ENCODE data around the gene SACM1L.

The SACM1L gene

DNA sequence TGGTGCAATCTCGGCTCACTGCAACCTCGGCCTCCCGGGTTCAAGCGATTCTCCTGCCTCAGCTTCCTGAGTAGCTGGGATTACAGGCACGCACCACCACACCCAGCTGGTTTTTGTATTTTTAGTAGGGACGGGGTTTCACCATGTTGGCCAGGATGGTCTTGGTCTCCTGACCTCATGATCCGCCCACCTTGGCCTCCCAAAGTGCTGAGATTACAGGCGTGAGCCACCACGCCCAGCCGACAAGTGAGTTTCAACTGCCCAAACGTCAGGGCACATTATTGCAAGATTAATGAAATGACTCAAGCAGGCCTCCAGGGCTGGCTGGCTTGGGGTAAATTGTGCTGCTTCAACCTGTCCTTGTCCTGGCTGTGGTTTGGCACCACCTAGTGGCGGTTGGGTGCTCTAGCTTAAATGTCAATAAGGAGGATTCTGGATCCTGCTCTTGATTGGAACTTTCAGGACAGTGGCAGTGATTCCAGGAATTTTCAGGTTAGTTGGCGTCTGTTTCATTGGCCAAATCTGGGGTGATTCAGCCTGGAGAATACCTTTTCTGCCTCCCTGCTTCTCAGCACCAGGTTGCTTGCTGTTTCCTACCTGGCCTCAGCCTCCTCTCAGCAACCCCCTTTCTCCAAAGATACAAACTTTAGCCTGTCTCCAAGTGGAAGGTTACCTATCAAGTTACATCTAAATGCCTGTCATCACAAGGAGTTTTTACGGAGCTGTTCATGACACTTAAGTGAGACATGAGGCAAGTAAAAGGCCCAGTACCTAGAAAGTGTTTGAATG is 32.4 kb upstream of the SACM1L start (continued):
- TF ChIP-seq, protein P1, sequence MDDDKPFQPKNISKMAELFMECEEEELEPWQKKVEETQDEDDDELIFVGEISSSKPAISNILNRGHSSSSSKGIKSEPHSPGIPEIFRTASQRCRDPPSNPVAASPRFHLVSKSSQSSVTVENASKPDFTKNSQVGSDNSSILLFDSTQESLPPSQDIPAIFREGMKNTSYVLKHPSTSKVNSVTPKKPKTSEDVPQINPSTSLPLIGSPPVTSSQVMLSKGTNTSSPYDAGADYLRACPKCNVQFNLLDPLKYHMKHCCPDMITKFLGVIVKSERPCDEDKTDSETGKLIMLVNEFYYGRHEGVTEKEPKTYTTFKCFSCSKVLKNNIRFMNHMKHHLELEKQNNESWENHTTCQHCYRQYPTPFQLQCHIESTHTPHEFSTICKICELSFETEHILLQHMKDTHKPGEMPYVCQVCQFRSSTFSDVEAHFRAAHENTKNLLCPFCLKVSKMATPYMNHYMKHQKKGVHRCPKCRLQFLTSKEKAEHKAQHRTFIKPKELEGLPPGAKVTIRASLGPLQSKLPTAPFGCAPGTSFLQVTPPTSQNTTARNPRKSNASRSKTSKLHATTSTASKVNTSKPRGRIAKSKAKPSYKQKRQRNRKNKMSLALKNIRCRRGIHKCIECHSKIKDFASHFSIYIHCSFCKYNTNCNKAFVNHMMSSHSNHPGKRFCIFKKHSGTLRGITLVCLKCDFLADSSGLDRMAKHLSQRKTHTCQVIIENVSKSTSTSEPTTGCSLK (tag by site-specific recombination; IDR thresholded peaks at IDR 0.05): no peak
- 0 out of 2 replicates have a peak, but pooled peaks have one; percentile 45 for TF ChIP-seq ZXDB (tag by site-specific recombination; IDR thresholded peaks at IDR 0.05)
- TF ChIP-seq ZBTB48 (tag by site-specific recombination; IDR thresholded peaks at IDR 0.05): no peak
- no peak for TF ChIP-seq ZNF155 (tag by site-specific recombination; IDR thresholded peaks at IDR 0.05)
- TF ChIP-seq ZNF837 (tag by site-specific recombination; IDR thresholded peaks at IDR 0.05): no peak
- TF ChIP-seq, protein P2, sequence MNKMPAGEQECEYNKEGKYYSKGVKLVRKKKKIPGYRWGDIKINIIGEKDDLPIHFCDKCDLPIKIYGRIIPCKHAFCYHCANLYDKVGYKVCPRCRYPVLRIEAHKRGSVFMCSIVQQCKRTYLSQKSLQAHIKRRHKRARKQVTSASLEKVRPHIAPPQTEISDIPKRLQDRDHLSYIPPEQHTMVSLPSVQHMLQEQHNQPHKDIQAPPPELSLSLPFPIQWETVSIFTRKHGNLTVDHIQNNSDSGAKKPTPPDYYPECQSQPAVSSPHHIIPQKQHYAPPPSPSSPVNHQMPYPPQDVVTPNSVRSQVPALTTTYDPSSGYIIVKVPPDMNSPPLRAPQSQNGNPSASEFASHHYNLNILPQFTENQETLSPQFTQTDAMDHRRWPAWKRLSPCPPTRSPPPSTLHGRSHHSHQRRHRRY (tag by site-specific recombination; IDR thresholded peaks at IDR 0.05): no peak
- no peak for TF ChIP-seq ZNF514 (tag by site-specific recombination; IDR thresholded peaks at IDR 0.05)
- no peak for TF ChIP-seq ZNF544 (tag by site-specific recombination; IDR thresholded peaks at IDR 0.05)
- no peak for TF ChIP-seq ZNF133 (tag by site-specific recombination; IDR thresholded peaks at IDR 0.05)
- no peak for TF ChIP-seq ZNF843 (tag by site-specific recombination; IDR thresholded peaks at IDR 0.05)
- TF ChIP-seq ZNF548 (tag by site-specific recombination; IDR thresholded peaks at IDR 0.05): no peak
- peak; percentile 58; the same call in 1 of the 2 replicates for TF ChIP-seq ZNF2 (tag by site-specific recombination; IDR thresholded peaks at IDR 0.05)
- TF ChIP-seq ZNF239 (tag by site-specific recombination; IDR thresholded peaks at IDR 0.05): no peak
- TF ChIP-seq ZNF677 (tag by site-specific recombination; IDR thresholded peaks at IDR 0.05): no peak
- no peak for TF ChIP-seq ZNF48 (tag by site-specific recombination; IDR thresholded peaks at IDR 0.05)
- TF ChIP-seq ZNF830 (tag by site-specific recombination; IDR thresholded peaks at IDR 0.05; ENCODE audit: low read depth): no peak
- TF ChIP-seq, protein P3, sequence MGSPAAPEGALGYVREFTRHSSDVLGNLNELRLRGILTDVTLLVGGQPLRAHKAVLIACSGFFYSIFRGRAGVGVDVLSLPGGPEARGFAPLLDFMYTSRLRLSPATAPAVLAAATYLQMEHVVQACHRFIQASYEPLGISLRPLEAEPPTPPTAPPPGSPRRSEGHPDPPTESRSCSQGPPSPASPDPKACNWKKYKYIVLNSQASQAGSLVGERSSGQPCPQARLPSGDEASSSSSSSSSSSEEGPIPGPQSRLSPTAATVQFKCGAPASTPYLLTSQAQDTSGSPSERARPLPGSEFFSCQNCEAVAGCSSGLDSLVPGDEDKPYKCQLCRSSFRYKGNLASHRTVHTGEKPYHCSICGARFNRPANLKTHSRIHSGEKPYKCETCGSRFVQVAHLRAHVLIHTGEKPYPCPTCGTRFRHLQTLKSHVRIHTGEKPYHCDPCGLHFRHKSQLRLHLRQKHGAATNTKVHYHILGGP (tag by site-specific recombination; IDR thresholded peaks at IDR 0.05): no peak
- no peak for TF ChIP-seq WT1 (tag by site-specific recombination; IDR thresholded peaks at IDR 0.05)
- peak; percentile 61; the same call in 1 of the 2 replicates for TF ChIP-seq MEIS1 (CRISPR knock-in tag; IDR thresholded peaks at IDR 0.05; ENCODE audit: borderline replicate concordance)
- TF ChIP-seq ZNF169 (tag by site-specific recombination; IDR thresholded peaks at IDR 0.05): no peak
- TF ChIP-seq ZNF654 (tag by site-specific recombination; IDR thresholded peaks at IDR 0.05; ENCODE audit: low read depth): peak; percentile 88
- TF ChIP-seq ZBTB7A (tag by site-specific recombination; IDR thresholded peaks at IDR 0.05; ENCODE audit: low read depth): no peak
- no peak for TF ChIP-seq SCRT1 (tag by site-specific recombination; IDR thresholded peaks at IDR 0.05; ENCODE audit: borderline replicate concordance)
- TF ChIP-seq, protein P4, sequence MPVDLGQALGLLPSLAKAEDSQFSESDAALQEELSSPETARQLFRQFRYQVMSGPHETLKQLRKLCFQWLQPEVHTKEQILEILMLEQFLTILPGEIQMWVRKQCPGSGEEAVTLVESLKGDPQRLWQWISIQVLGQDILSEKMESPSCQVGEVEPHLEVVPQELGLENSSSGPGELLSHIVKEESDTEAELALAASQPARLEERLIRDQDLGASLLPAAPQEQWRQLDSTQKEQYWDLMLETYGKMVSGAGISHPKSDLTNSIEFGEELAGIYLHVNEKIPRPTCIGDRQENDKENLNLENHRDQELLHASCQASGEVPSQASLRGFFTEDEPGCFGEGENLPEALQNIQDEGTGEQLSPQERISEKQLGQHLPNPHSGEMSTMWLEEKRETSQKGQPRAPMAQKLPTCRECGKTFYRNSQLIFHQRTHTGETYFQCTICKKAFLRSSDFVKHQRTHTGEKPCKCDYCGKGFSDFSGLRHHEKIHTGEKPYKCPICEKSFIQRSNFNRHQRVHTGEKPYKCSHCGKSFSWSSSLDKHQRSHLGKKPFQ (tag by site-specific recombination; IDR thresholded peaks at IDR 0.05): no peak
- no peak for TF ChIP-seq ZBTB1 (tag by site-specific recombination; IDR thresholded peaks at IDR 0.05)
- no peak for TF ChIP-seq ZNF561 (tag by site-specific recombination; IDR thresholded peaks at IDR 0.05; ENCODE audit: borderline replicate concordance)
- TF ChIP-seq KLF9 (tag by site-specific recombination; IDR thresholded peaks at IDR 0.05; ENCODE audit: low read depth): no peak; the same call in 1 of the 2 replicates
- TF ChIP-seq ZSCAN23 (tag by site-specific recombination; IDR thresholded peaks at IDR 0.05): no peak
- TF ChIP-seq, protein P5, sequence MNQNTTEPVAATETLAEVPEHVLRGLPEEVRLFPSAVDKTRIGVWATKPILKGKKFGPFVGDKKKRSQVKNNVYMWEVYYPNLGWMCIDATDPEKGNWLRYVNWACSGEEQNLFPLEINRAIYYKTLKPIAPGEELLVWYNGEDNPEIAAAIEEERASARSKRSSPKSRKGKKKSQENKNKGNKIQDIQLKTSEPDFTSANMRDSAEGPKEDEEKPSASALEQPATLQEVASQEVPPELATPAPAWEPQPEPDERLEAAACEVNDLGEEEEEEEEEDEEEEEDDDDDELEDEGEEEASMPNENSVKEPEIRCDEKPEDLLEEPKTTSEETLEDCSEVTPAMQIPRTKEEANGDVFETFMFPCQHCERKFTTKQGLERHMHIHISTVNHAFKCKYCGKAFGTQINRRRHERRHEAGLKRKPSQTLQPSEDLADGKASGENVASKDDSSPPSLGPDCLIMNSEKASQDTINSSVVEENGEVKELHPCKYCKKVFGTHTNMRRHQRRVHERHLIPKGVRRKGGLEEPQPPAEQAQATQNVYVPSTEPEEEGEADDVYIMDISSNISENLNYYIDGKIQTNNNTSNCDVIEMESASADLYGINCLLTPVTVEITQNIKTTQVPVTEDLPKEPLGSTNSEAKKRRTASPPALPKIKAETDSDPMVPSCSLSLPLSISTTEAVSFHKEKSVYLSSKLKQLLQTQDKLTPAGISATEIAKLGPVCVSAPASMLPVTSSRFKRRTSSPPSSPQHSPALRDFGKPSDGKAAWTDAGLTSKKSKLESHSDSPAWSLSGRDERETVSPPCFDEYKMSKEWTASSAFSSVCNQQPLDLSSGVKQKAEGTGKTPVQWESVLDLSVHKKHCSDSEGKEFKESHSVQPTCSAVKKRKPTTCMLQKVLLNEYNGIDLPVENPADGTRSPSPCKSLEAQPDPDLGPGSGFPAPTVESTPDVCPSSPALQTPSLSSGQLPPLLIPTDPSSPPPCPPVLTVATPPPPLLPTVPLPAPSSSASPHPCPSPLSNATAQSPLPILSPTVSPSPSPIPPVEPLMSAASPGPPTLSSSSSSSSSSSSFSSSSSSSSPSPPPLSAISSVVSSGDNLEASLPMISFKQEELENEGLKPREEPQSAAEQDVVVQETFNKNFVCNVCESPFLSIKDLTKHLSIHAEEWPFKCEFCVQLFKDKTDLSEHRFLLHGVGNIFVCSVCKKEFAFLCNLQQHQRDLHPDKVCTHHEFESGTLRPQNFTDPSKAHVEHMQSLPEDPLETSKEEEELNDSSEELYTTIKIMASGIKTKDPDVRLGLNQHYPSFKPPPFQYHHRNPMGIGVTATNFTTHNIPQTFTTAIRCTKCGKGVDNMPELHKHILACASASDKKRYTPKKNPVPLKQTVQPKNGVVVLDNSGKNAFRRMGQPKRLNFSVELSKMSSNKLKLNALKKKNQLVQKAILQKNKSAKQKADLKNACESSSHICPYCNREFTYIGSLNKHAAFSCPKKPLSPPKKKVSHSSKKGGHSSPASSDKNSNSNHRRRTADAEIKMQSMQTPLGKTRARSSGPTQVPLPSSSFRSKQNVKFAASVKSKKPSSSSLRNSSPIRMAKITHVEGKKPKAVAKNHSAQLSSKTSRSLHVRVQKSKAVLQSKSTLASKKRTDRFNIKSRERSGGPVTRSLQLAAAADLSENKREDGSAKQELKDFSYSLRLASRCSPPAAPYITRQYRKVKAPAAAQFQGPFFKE (tag by site-specific recombination; IDR thresholded peaks at IDR 0.05; ENCODE audit: borderline replicate concordance): no peak

Data from HEK293 (cell line).